D721Med (cell line): ENCODE data around the gene MLC1.

Source experiments
- DNase-seq: peaks from one replicate; pipeline ENCODE4 v3.0.0; 2011; ENCODE audit warnings: low spot score; ENCODE audit not compliant: insufficient read length
- FAIRE-seq: peaks from 2 replicates; lab custom pipeline; 2011; peaks lifted over from hg19 to GRCh38; lab: Jason Lieb, UNC
- CTCF ChIP-seq: IDR thresholded peaks from 2 replicates; pipeline ENCODE4 v1.5.1; 2012; ENCODE audit warnings: mild to moderate bottlenecking, control low read depth; ENCODE audit not compliant: insufficient read depth; ENCODE audit errors: missing control alignments

The MLC1 gene

GRCh38 chr22:50078246-50078645 lies 7.0 kb downstream of the MLC1 start:
- DNase-seq (no peak), FAIRE-seq (no peak)
- no peak for TF ChIP-seq CTCF

GRCh38 chr22:50076646-50077535 lies 8.3 kb downstream of the MLC1 start:
- DNase-seq = no peak
- FAIRE-seq = no peak
- no peak for TF ChIP-seq CTCF

- no peak for TF ChIP-seq CTCF
- no peak for DNase-seq
- no peak for FAIRE-seq
Measured at GRCh38 chr22:50074551-50075530, 10.4 kb downstream of the MLC1 start.

- no peak for TF ChIP-seq CTCF
- DNase-seq = no peak
- no peak for FAIRE-seq
Measured at GRCh38 chr22:50074056-50074455, 11.2 kb downstream of the MLC1 start.

- no peak for TF ChIP-seq CTCF
- FAIRE-seq = no peak
- DNase-seq = no peak
Measured at GRCh38 chr22:50072714-50073538, 12.3 kb downstream of the MLC1 start.

- FAIRE-seq (no peak), DNase-seq (no peak)
- TF ChIP-seq CTCF = no peak
Measured at GRCh38 chr22:50072167-50072555, 13.1 kb downstream of the MLC1 start.
